ENCODE data around the gene RGS9. TPM values are rescaled to one million over a fixed set of nuclear protein-coding genes. Genes with fewer than 3 reads are reported as not detected.

Gene RGS9
- total and polyA plus RNA-seq, 2 of the 13 experiments (the other 11 are each of a cell fraction or from before 2014, with no cell fraction given) = 0.44 to 0.74 TPM

- TF ChIP-seq ZNF720 (CRISPR knock-in tag; IDR thresholded peaks at IDR 0.05) = no peak
- TF ChIP-seq ZNF326 (CRISPR knock-in tag; IDR thresholded peaks at IDR 0.05; ENCODE audit: borderline replicate concordance) = 0 out of 2 replicates have a peak, but pooled peaks have one; percentile 55
- intact Hi-C loops (cut with micrococcal nuclease; ENCODE audit: unreplicated experiment) (no loop called here), in situ Hi-C loops (cut with HindIII; ENCODE audit: extremely low pct_ligation_motif_present, low pct_unique_long_range_greater_than_20kb) (no loop called here)
- no peak overlapping the region for H3K27ac ChIP-seq (ENCODE audit: extremely low read length, insufficient read depth, low read length)
- CTCF ChIA-PET (ENCODE audit: low intra/inter-chr PET ratio, low total read pairs) = no interaction called here
- no peaks in the 10 kb centered on the region for H3K36me3 ChIP-seq (replicated peaks in 1 of 2; ENCODE audit: control insufficient read depth in 1 of 2, insufficient read depth in 2 of 2, low read length in 2 of 2)
- ATAC-seq (no peak), DNase-seq (ENCODE audit: low spot score) (no peak), FAIRE-seq (no peak)
- H4K20me1 ChIP-seq (ENCODE audit: insufficient read depth, low read length) = no peaks in the 10 kb centered on the region
- no peaks in the 10 kb centered on the region for H3K79me2 ChIP-seq (ENCODE audit: insufficient read depth, low read length)
- no peak overlapping the region for H2AFZ ChIP-seq (ENCODE audit: low read length)
- peaks cover under 1 to 2% of the 10 kb centered on the region in 2 experiments; a peak in 3 of 5 replicates for H3K27me3 ChIP-seq (ENCODE audit: control insufficient read depth in 1 of 2, insufficient read depth in 2 of 2, low read length in 2 of 2)
- H3K4me2 ChIP-seq (ENCODE audit: low read depth, low read length) = peak overlapping the region; percentile 89
- no TSS peak for BruUV-seq (replicated peaks)
- H3K9ac ChIP-seq (ENCODE audit: insufficient read depth, low read depth, low read length) = no peak overlapping the region
- 79% methylated on average over 12 of the region's 12 CpGs for WGBS (ENCODE audit: low lambda C conversion rate)
- POLR2A ChIA-PET = interaction anchor here (0.5 to 1.8 kb wide), 8 partner anchors 41 to 1108 kb away, joined by 3 to 11 read pairs (median 3); partner anchors contain the start of gene GNA13
- peak overlapping the region in 2 of 3 experiments; percentile 67 to 75; a peak in 2 of 6 replicates for H3K4me3 ChIP-seq (replicated peaks in 1 of 3; ENCODE audit: insufficient read depth in 1 of 3, low read depth in 2 of 3, low read length in 3 of 3)
- no peaks in the 10 kb centered on the region for H3K9me3 ChIP-seq (ENCODE audit: low read length)
- H3K4me1 ChIP-seq (ENCODE audit: insufficient read depth, low read length) = peaks cover 22% of the 10 kb centered on the region
Measured at GRCh38 chr17:65121916-65122806, 15.0 kb upstream of the RGS9 start.

GRCh38 chr17:65122836-65123756, 14.1 kb upstream of the RGS9 start:
- in situ Hi-C loops (cut with HindIII; ENCODE audit: extremely low pct_ligation_motif_present, low pct_unique_long_range_greater_than_20kb) (no loop called here), intact Hi-C loops (cut with micrococcal nuclease; ENCODE audit: unreplicated experiment) (no loop called here)
- Histone ChIP-seq H3K9me3 (ENCODE audit: low read length) (no peaks in the 10 kb centered on the region), H3K36me3 (replicated peaks in 1 of 2; ENCODE audit: control insufficient read depth in 1 of 2, insufficient read depth in 2 of 2, low read length in 2 of 2) (no peaks in the 10 kb centered on the region), H4K20me1 (ENCODE audit: insufficient read depth, low read length) (no peaks in the 10 kb centered on the region), H3K4me3 (replicated peaks in 1 of 3; ENCODE audit: insufficient read depth in 1 of 3, low read depth in 2 of 3, low read length in 3 of 3) (peak overlapping the region; percentile 53 to 75 (median 67)), H2AFZ (ENCODE audit: low read length) (peak overlapping the region; percentile 98), H3K27ac (ENCODE audit: extremely low read length, insufficient read depth, low read length) (peak overlapping the region; percentile 42), H3K9ac (ENCODE audit: insufficient read depth, low read depth, low read length) (peak overlapping the region; percentile 68), H3K4me1 (ENCODE audit: insufficient read depth, low read length) (peaks cover 22% of the 10 kb centered on the region), H3K27me3 (ENCODE audit: control insufficient read depth in 1 of 2, insufficient read depth in 2 of 2, low read length in 2 of 2) (peaks cover 2 to 7% of the 10 kb centered on the region in 2 experiments; a peak in 3 of 5 replicates), H3K79me2 (ENCODE audit: insufficient read depth, low read length) (no peaks in the 10 kb centered on the region), H3K4me2 (ENCODE audit: low read depth, low read length) (peak overlapping the region; percentile 89)
- FAIRE-seq (peak; percentile 89), ATAC-seq (peak; percentile 94), DNase-seq (ENCODE audit: low spot score) (peak; percentile 83)
- WGBS (ENCODE audit: low lambda C conversion rate) = 24% methylated on average over 32 of the region's 55 CpGs
- CTCF ChIA-PET (ENCODE audit: low intra/inter-chr PET ratio, low total read pairs) = no interaction called here
- BruUV-seq (replicated peaks) = TSS peak; percentile 98
- POLR2A ChIA-PET = interaction anchor here (0.5 to 1.8 kb wide), 12 partner anchors 9 to 1107 kb away, joined by 3 to 11 read pairs (median 3); partner anchors contain the start of genes GNA13 and LRRC37A3
- TF ChIP-seq DMAP1 (CRISPR knock-in tag; IDR thresholded peaks at IDR 0.05) = peak; percentile 75
- TF ChIP-seq NCOR1 (IDR thresholded peaks at IDR 0.05; ENCODE audit: borderline replicate concordance, low read length) = 0 out of 2 replicates have a peak, but pooled peaks have one; percentile 19
- TF ChIP-seq TAF1 (CRISPR knock-in tag; IDR thresholded peaks at IDR 0.05) = peak; percentile 82
- no peak for TF ChIP-seq DBP (CRISPR knock-in tag; IDR thresholded peaks at IDR 0.05; ENCODE audit: not compliant biosample characterization)
- peak; percentile 25; the same call in 1 of the 2 replicates for TF ChIP-seq NRL (CRISPR knock-in tag; IDR thresholded peaks at IDR 0.05; ENCODE audit: borderline replicate concordance)
- TF ChIP-seq ZFY (CRISPR knock-in tag; IDR thresholded peaks at IDR 0.05) = peak; percentile 83
- no peak for TF ChIP-seq GTF2F1 (IDR thresholded peaks at IDR 0.05; ENCODE audit: low read length)
- TF ChIP-seq ZNF574 (CRISPR knock-in tag; IDR thresholded peaks at IDR 0.05) = peak; percentile 99

Measured in HepG2 (cell line).